Subcutaneous abdominal adipose tissue (tissue), 5 donors: Measurements from ENCODE around the gene GAA.

Source experiments
- H3K27ac ChIP-seq: one replicate; pipeline ENCODE4 v1.7.0; 2013; ENCODE audit warnings: low read depth, mild to moderate bottlenecking, inconsistent platforms, low read length, moderate library complexity
- H3K27me3 ChIP-seq, 5 donors: one replicate each; pipeline ENCODE4 v1.7.0; 2013; ENCODE audit warnings: low read length in 5 of 5, inconsistent platforms in 1 of 5; ENCODE audit not compliant: control insufficient read depth in 5 of 5, insufficient read depth in 4 of 5
- H3K36me3 ChIP-seq, 5 donors: one replicate each; pipeline ENCODE4 v1.7.0; 2013; ENCODE audit warnings: low read length in 5 of 5; ENCODE audit not compliant: control insufficient read depth in 5 of 5, insufficient read depth in 5 of 5
- H3K4me1 ChIP-seq, 5 donors: one replicate each; pipeline ENCODE4 v1.7.0; 2013; ENCODE audit warnings: low read length in 5 of 5, mild to moderate bottlenecking in 3 of 5, moderate library complexity in 1 of 5; ENCODE audit not compliant: control insufficient read depth in 5 of 5, insufficient read depth in 5 of 5
- H3K4me3 ChIP-seq, 5 donors: one replicate each; pipeline ENCODE4 v1.7.0; 2013; ENCODE audit warnings: low read length in 5 of 5, low read depth in 1 of 5
- H3K9ac ChIP-seq, 5 donors: one replicate each; pipeline ENCODE4 v1.7.0; 2013; ENCODE audit warnings: low read length in 5 of 5, mild to moderate bottlenecking in 4 of 5, moderate library complexity in 3 of 5
- H3K9me3 ChIP-seq, 5 donors: one replicate each; pipeline ENCODE4 v1.7.0; 2013; ENCODE audit warnings: low read length in 5 of 5; ENCODE audit not compliant: control insufficient read depth in 5 of 5
- donor health status: healthy.
- donor health status: healthy.
- donor health status: healthy.
- donor health status: healthy.
- donor health status: healthy.

The GAA gene

DNA sequence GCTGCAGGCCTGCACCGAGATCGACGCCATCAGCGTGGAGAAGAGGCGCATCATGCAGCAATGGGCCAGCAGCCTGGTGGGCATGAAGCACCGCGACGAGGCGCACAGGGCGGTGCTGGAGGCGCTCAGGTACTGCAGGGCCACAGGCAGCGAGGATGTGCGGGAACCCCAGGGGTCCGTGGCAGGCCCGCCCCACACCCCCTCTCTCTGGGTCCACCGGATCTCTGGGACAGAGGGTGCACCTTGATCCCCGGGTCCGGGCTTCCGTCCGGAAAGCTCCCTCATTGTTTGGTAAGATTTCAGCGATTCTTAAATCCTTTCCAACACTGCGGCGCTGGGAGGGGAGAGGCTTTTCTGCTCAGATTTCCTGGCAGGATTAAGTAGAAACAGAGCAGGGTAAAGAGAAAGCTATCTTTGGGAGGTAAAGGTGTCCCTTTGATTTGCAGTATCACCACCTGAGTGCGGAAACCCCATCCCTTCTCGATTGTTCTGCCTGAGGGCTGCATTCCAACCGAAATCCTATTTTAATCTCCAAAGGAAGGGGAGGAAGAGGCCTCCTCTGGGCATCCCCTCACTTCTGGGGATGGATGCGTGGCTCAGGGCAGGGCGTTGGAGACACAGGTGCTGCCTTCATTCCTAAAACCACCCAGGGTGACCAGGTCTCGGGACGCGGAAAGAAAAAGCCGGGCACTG is 35.8 kb upstream of the GAA start:
- H3K36me3 ChIP-seq: no peaks in the 10 kb centered on the region
- H3K4me1 ChIP-seq: peaks cover 11 to 45% (median 40%) of the 10 kb centered on the region in 5 donors

DNA sequence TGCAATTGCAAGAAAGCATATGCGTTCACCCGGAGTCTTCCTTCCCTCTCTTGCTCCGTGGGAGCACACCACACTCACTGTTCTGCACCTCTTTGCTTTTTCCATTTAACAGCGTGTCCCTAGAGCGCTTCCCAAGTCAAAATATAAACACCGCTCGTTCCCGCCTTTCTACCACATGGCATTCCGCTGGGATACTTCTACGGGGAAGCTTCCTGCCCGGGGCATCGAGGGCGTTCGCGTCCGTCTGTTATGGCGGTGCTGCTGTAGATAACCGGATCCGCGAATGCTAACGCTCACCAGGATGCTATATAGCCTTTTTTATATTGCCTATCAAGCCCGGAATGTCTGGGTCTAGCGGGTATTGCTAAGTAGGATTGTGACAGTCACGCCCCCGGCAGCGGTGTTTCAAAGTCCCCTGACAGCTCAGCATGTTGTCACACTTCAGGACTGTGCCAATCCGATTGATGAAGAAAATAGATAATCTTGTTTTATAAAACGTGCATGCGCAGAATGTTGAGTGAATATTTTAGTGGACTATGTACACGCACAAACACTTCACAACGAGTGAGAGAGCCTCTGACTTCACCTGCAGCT is 33.9 kb upstream of the GAA start:
- H3K4me3 ChIP-seq: no peak overlapping the region
- H3K9ac ChIP-seq: no peak overlapping the region
- H3K27ac ChIP-seq: no peak overlapping the region
- no peaks in the 10 kb centered on the region for H3K27me3 ChIP-seq
- H3K4me1 ChIP-seq: peaks cover 11 to 60% (median 51%) of the 10 kb centered on the region in 5 donors
- H3K36me3 ChIP-seq: no peaks in the 10 kb centered on the region
- no peaks in the 10 kb centered on the region for H3K9me3 ChIP-seq

More for the DNA sequence above, 35.8 kb upstream of the GAA start:
- no peak overlapping the region for H3K4me3 ChIP-seq
- no peak overlapping the region for H3K9ac ChIP-seq
- no peaks in the 10 kb centered on the region for H3K27me3 ChIP-seq
- no peak overlapping the region for H3K27ac ChIP-seq
- no peaks in the 10 kb centered on the region for H3K9me3 ChIP-seq

DNA sequence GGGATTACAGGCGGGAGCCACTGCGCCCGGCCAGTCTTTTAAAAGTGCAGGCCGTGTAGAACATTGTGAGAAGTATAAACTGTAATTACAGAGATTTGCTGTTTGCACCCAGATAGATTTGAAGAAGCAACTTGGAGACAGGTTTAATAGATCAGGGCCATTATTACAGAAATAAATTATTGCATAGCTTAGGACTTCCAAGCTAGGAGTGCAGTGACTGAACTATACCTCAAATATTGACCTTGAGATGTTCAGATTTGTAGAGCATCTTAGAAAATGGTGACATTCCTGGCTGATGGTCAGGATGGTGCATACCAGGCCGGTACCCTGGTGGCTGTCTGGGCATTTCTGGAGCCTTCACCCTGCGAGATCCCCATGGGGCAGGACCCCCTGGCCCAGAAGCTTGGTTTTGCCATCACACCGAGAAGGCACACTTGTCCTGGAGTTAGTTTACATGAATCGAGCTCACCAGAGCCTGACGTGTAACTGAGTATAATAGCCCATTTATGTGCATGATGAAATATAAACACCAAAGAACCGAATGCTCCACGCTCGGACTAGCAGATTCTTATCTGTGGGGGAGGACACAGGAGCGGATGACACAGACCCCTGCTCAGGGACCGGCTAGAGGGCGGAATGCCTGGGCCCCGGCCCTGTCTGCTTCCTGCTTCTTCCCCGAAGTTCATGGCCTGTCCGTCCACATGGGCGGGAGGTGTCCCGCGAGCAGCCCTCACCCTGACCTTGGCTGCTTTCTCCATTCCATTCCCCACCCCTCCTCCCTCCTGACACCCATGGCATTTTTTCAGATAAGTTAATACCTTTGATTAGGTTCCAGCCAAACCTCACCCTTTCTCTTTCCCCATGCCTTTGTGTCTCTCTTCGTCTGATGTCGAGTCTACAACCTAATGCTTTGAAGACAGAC is 32.8 kb upstream of the GAA start:
- Histone ChIP-seq H3K27ac (peak overlapping the region; percentile 96), H3K9me3 (no peaks in the 10 kb centered on the region), H3K4me1 (peaks cover 11 to 56% (median 47%) of the 10 kb centered on the region in 5 donors), H3K9ac (peak overlapping the region in 4 of 5 donors; percentile 2 to 63 (median 30)), H3K27me3 (no peaks in the 10 kb centered on the region), H3K4me3 (peak overlapping the region in 1 of 5 donors; percentile 19), H3K36me3 (no peaks in the 10 kb centered on the region)

DNA sequence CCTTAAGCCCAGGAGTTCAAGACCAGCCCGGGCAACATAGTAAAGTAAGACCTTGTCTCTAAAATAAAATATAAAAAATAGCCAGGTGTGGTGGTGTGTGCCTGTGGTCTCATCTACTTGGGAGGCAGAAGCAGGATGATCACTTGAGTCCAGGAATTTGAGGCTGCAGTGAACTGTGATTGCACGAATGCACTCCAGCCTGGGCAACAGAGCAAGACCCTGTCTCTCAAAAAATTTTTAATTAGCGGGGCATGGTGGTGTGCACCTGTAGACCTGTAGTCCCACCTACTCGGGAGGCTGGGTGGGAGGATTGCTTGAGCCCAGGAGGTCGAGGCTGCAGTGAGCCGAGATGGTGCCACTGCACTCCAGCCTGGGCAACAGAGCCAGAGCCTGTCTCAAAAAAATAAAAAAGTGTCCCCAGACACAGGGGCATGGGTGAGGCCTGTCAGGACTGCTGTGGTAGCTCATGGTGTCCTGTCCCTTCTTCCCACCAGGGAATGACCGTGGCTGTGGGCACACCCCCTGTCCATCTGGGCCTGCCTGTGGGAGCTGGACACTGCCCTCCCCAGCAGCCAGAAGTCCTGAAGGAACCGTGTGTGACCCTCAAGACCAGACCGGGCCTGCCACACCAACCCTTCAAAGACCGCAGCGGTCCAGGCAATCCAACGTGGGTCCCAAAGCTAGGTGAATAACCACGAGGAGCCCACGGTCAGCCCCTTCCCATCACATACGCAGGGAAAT is 30.8 kb upstream of the GAA start:
- Histone ChIP-seq H3K9me3 (no peaks in the 10 kb centered on the region), H3K4me1 (peaks cover 9 to 44% (median 35%) of the 10 kb centered on the region in 5 donors), H3K27ac (peak overlapping the region; percentile 96), H3K4me3 (peak overlapping the region; percentile 42 to 71 (median 64)), H3K9ac (peak overlapping the region; percentile 54 to 82 (median 75)), H3K36me3 (no peaks in the 10 kb centered on the region), H3K27me3 (no peaks in the 10 kb centered on the region)

DNA sequence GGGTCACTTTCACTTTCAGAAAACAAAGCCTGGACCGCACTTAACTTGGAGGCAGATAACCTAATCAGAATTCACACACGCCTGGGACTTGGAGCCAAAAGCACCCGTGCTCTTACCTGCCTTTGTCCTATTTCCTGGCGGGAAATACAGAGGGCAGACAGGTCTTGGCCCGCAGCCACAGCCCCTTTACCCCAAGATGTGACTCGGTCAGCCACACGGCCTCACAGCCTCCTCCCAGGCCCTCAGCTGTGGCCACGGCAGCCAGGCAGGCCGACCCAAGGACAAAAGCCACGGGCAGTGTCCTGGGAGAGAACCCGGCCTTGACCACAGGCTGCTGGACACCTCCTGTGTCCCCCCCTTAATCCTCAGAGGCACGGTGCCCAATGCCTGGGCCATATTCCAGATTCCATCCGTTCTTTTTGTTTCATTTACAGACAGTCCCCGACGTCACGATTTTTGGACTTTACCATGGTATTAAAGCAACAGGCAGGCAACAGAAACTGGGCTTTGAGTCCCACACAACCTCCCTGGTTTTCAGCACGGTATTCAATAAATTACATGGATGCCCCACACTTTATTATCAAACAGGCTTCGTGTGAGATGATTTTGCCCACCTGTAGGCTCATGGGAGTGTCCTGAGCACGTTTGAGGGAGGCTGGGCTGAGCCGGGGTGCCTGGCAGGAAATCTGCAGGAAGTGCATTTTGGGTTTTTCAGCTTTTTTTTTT is 30.1 kb upstream of the GAA start:
- Histone ChIP-seq H3K4me3 (peak overlapping the region; percentile 42 to 71 (median 66)), H3K27me3 (no peaks in the 10 kb centered on the region), H3K4me1 (peaks cover 9 to 38% (median 35%) of the 10 kb centered on the region in 5 donors), H3K36me3 (no peaks in the 10 kb centered on the region), H3K27ac (peak overlapping the region; percentile 96), H3K9me3 (no peaks in the 10 kb centered on the region), H3K9ac (peak overlapping the region; percentile 54 to 82 (median 75))

DNA sequence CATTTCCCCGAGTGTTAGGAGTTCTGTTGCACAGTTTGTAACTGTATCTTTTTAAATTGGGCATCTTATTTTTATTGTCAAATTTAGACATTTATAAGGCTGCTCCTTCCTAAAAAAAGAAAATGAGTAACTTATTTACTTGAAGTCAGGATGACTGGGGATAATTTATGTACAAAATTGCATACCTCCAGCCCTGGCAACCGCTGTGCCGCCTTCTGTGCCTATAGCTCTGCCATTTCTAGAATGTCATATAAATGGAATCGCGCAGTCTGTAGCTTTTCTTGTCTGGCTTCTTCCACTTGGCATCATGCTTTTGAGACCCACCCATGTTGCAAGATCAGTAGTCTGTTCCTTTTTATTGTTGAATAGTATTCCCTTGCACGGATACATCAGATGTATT is 29.0 kb upstream of the GAA start:
- peaks cover 9 to 38% (median 35%) of the 10 kb centered on the region in 5 donors for H3K4me1 ChIP-seq
- no peak overlapping the region for H3K9ac ChIP-seq
- H3K36me3 ChIP-seq: no peaks in the 10 kb centered on the region
- H3K4me3 ChIP-seq: no peak overlapping the region
- H3K9me3 ChIP-seq: no peaks in the 10 kb centered on the region
- no peak overlapping the region for H3K27ac ChIP-seq
- no peaks in the 10 kb centered on the region for H3K27me3 ChIP-seq

DNA sequence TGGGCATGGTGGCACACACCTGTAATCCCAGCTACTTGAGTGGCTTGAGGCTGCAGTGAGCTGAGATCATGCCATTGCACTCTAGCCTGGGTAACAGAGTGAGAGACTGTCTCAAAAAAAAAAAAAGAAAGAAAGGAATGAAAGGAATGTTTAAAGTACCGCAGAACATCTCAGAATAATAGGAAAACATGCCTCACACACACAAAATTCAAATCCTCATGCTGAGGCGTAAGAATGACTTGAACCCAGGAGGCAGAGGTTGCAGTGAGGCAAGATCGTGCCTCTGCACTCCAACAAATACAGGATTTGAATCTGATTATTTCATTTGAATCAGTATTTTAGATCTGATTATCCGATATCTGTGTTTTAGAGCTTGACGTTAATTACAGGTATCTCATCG is 21.3 kb upstream of the GAA start:
- no peak overlapping the region for H3K9ac ChIP-seq
- H3K36me3 ChIP-seq: peaks cover 0 to 4% (median 0%) of the 10 kb centered on the region in 5 donors
- H3K27me3 ChIP-seq: no peaks in the 10 kb centered on the region
- H3K4me3 ChIP-seq: no peak overlapping the region
- no peak overlapping the region for H3K27ac ChIP-seq
- no peaks in the 10 kb centered on the region for H3K9me3 ChIP-seq
- peaks cover 0 to 10% (median 6%) of the 10 kb centered on the region in 5 donors for H3K4me1 ChIP-seq

DNA sequence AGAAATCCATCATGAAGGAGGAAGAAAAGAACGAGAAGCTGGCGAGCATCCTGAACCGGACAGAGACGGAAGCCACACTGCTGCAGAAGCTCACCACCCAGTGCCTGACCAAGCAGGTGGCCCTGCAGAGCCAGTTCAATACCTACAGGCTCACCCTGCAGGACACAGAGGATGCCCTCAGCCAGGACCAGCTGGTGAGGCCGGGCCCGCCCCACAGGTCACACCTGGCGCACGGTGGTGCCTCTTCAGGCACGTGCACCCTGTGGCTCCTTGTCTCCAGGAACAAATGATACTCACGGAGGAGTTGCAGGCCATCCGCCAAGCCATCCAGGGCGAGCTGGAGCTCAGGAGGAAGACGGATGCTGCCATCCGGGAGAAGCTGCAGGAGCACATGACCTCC is 19.8 kb upstream of the GAA start:
- Histone ChIP-seq H3K4me1 (peaks cover 0 to 10% (median 6%) of the 10 kb centered on the region in 5 donors), H3K4me3 (no peak overlapping the region), H3K36me3 (peaks cover 0 to 4% (median 0%) of the 10 kb centered on the region in 5 donors), H3K27me3 (no peaks in the 10 kb centered on the region), H3K27ac (no peak overlapping the region), H3K9ac (no peak overlapping the region), H3K9me3 (no peaks in the 10 kb centered on the region)
